RWPE1 (cell line): ENCODE results near the gene JPH2.

ENCODE experiments used
- CTCF ChIA-PET: fragments of 350-600 bp; sonication (Branson Sonifier 250); formaldehyde crosslinking; extraction: SDS; loops from one replicate; lab custom pipeline; 2021; lab: Yijun Ruan, JAX
- POLR2A ChIA-PET: fragments of 400-600 bp; formaldehyde crosslinking; extraction: SDS; loops from one replicate; lab custom pipeline; 2020; ENCODE audit warnings: antibody characterized with exemption; ENCODE audit not compliant: low non-redundant PET; lab: Yijun Ruan, JAX
- DNase-seq: peaks from one replicate; pipeline ENCODE4 v3.0.0; 2012; ENCODE audit warnings: low spot score
- H3K27ac ChIP-seq: fragments of 450-650 bp; 2 replicates; pipeline ENCODE4 v1.5.1; 2017
- TF ChIP-seq, protein P1 (sequence below): fragments of 450-650 bp; conservative IDR thresholded peaks from 2 replicates; pipeline ENCODE4 v1.5.1; 2017; ENCODE audit warnings: low read depth, mild to moderate bottlenecking

Gene JPH2

DNA sequence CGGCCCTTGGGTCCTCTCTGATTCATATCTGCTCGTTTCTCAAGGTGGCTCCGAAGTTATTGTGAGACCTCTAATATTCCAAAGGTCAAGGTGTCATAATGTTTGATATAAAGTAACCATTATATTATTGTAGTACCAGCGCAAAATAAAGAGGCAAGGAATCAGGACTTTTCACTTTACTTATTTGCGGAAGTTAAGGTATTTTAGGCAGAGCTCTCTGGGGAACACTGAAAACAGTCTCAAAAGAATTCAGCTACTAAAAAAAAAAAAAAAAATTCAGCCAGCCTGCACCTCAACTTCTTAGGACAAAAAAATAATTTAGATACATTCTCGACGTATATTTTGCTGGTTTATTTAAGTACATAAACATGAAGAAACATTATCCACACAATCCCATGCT lies 21.2 kb upstream of the JPH2 start:
- ChIA-PET POLR2A (interaction anchor here (0.7 kb wide), 2 partner anchors 103 to 214 kb away, joined by 4 to 5 read pairs; partner anchors contain the start of gene FITM2), CTCF (interaction anchor here (0.6 to 0.8 kb wide), 4 partner anchors 41 to 188 kb away, joined by 3 read pairs; no protein-coding TSS in a partner anchor)
- no peak overlapping the region for H3K27ac ChIP-seq
- TF ChIP-seq, protein P1, sequence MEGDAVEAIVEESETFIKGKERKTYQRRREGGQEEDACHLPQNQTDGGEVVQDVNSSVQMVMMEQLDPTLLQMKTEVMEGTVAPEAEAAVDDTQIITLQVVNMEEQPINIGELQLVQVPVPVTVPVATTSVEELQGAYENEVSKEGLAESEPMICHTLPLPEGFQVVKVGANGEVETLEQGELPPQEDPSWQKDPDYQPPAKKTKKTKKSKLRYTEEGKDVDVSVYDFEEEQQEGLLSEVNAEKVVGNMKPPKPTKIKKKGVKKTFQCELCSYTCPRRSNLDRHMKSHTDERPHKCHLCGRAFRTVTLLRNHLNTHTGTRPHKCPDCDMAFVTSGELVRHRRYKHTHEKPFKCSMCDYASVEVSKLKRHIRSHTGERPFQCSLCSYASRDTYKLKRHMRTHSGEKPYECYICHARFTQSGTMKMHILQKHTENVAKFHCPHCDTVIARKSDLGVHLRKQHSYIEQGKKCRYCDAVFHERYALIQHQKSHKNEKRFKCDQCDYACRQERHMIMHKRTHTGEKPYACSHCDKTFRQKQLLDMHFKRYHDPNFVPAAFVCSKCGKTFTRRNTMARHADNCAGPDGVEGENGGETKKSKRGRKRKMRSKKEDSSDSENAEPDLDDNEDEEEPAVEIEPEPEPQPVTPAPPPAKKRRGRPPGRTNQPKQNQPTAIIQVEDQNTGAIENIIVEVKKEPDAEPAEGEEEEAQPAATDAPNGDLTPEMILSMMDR = no peak
- DNase-seq = no peak

GRCh38 chr20:44207126-44207723 lies 20.2 kb upstream of the JPH2 start:
- no peak for DNase-seq
- H3K27ac ChIP-seq = no peak overlapping the region
- CTCF ChIA-PET = no interaction called here
- POLR2A ChIA-PET = no interaction called here
- TF ChIP-seq, protein P1 = no peak

- ChIA-PET POLR2A (no interaction called here), CTCF (interaction anchor here (0.7 kb wide), 1 partner anchor 169 kb away, joined by 4 read pairs; no protein-coding TSS in a partner anchor)
Observed at GRCh38 chr20:44206132-44206531, 19.1 kb upstream of the JPH2 start.

GRCh38 chr20:44204832-44205215 lies 17.8 kb upstream of the JPH2 start:
- ChIA-PET CTCF (no interaction called here), POLR2A (no interaction called here)
- TF ChIP-seq, protein P1 = no peak
- no peak for DNase-seq
- H3K27ac ChIP-seq = peak overlapping the region; percentile 88

More at GRCh38 chr20:44206132-44206531, 19.1 kb upstream of the JPH2 start:
- H3K27ac ChIP-seq = no peak overlapping the region
- no peak for DNase-seq
- TF ChIP-seq, protein P1 = no peak

- TF ChIP-seq, protein P1 = no peak
- CTCF ChIA-PET = no interaction called here
- DNase-seq = peak; percentile 99
- peak overlapping the region; percentile 88 for H3K27ac ChIP-seq
- POLR2A ChIA-PET = no interaction called here
Observed at GRCh38 chr20:44204156-44204831, 17.3 kb upstream of the JPH2 start.

- POLR2A ChIA-PET = no interaction called here
- H3K27ac ChIP-seq = no peak overlapping the region
- no peak for DNase-seq
- TF ChIP-seq, protein P1 = no peak
- CTCF ChIA-PET = interaction anchor here (0.6 to 1.0 kb wide), 4 partner anchors 8 to 1634 kb away, joined by 3 to 5 read pairs (median 4); no protein-coding TSS in a partner anchor
Observed at GRCh38 chr20:44203161-44203560, 16.2 kb upstream of the JPH2 start.
